HEK293 (cell line): ENCODE data around the gene OAT.

ENCODE experiments used
- CTCF ChIA-PET: fragments of 350-600 bp; formaldehyde crosslinking; extraction: SDS; loops from one replicate; lab custom pipeline; 2021; ENCODE audit warnings: antibody characterized with exemption; lab: Yijun Ruan, JAX
- POLR2A ChIA-PET: fragments of 300-600 bp; formaldehyde crosslinking; extraction: SDS; loops from one replicate; lab custom pipeline; 2020; ENCODE audit warnings: antibody characterized with exemption, inconsistent platforms; lab: Yijun Ruan, JAX
- H3K27ac ChIP-seq: fragments of 200-500 bp; sonication (Bioruptor generic); 2 replicates; pipeline ENCODE4 v1.5.1; 2014; ENCODE audit warnings: low read depth, low read length, control low read depth, inconsistent platforms; ENCODE audit errors: extremely low read depth
- H3K36me3 ChIP-seq, 2 experiments: fragments of 200-500 bp in 1 of 2; sonication (Bioruptor generic) in 1 of 2; 1 replicate in 1 of 2; 2 replicates in 1 of 2; pipeline ENCODE4 v1.5.1; 2014 to 2017; ENCODE audit warnings: inconsistent platforms in 2 of 2, low read length in 2 of 2; ENCODE audit not compliant: control insufficient read depth in 2 of 2, insufficient read depth in 1 of 2
- H3K4me1 ChIP-seq: fragments of 200-500 bp; sonication (Bioruptor generic); 2 replicates; pipeline ENCODE4 v1.5.1; 2014; ENCODE audit warnings: mild to moderate bottlenecking, low read length, inconsistent platforms; ENCODE audit not compliant: control insufficient read depth, insufficient read depth
- H3K4me3 ChIP-seq: 2 replicates; pipeline ENCODE4 v1.5.1; 2011; ENCODE audit warnings: low read depth, mild to moderate bottlenecking, control low read depth, low read length, moderate library complexity
- H3K9me3 ChIP-seq: fragments of 200-500 bp; sonication (Bioruptor generic); 2 replicates; pipeline ENCODE4 v1.5.1; 2014; ENCODE audit warnings: low read depth, low read length, inconsistent platforms; ENCODE audit not compliant: control insufficient read depth, insufficient read depth
- HOXA7 ChIP-seq: sonication (generic); formaldehyde crosslinking; IDR thresholded peaks from 2 replicates; pipeline ENCODE4 v1.8.1; 2022; ENCODE audit warnings: missing genetic modification reagents, borderline replicate concordance
- SP7 ChIP-seq: fragments of 450-650 bp; formaldehyde crosslinking; IDR thresholded peaks from 2 replicates; pipeline ENCODE4 v1.5.1; 2016; ENCODE audit warnings: missing biosample characterization, missing genetic modification characterization
- TSHZ1 ChIP-seq: fragments of 450-650 bp; formaldehyde crosslinking; IDR thresholded peaks from 2 replicates; pipeline ENCODE4 v1.5.1; 2016; ENCODE audit warnings: missing biosample characterization, missing genetic modification characterization, borderline replicate concordance
- WT1 ChIP-seq: fragments of 450-650 bp; formaldehyde crosslinking; IDR thresholded peaks from 2 replicates; pipeline ENCODE4 v1.5.1; 2016; ENCODE audit warnings: missing biosample characterization, missing genetic modification characterization
- YY1 ChIP-seq: fragments of 450-650 bp; formaldehyde crosslinking; IDR thresholded peaks from 2 replicates; pipeline ENCODE4 v1.5.1; 2018; ENCODE audit warnings: missing biosample characterization, missing genetic modification characterization
- ZBTB1 ChIP-seq: fragments of 450-650 bp; formaldehyde crosslinking; IDR thresholded peaks from 2 replicates; pipeline ENCODE4 v1.5.1; 2016; ENCODE audit warnings: missing biosample characterization, missing genetic modification characterization
- ZBTB48 ChIP-seq: fragments of 450-650 bp; formaldehyde crosslinking; IDR thresholded peaks from 2 replicates; pipeline ENCODE4 v1.5.1; 2016; ENCODE audit warnings: missing biosample characterization, missing genetic modification characterization
- ZBTB6 ChIP-seq: fragments of 450-650 bp; formaldehyde crosslinking; IDR thresholded peaks from 2 replicates; pipeline ENCODE4 v1.5.1; 2017; ENCODE audit warnings: missing biosample characterization, missing genetic modification characterization
- ZBTB8A ChIP-seq: fragments of 450-650 bp; formaldehyde crosslinking; IDR thresholded peaks from 2 replicates; pipeline ENCODE4 v1.5.1; 2016; ENCODE audit warnings: missing biosample characterization, missing genetic modification characterization
- ZFP41 ChIP-seq: fragments of 450-650 bp; formaldehyde crosslinking; IDR thresholded peaks from 2 replicates; pipeline ENCODE4 v1.5.1; 2016; ENCODE audit warnings: missing biosample characterization, missing genetic modification characterization, borderline replicate concordance
- ZFP69B ChIP-seq: fragments of 450-650 bp; formaldehyde crosslinking; IDR thresholded peaks from 2 replicates; pipeline ENCODE4 v1.5.1; 2016; ENCODE audit warnings: missing biosample characterization, missing genetic modification characterization
- ZIC2 ChIP-seq: fragments of 450-650 bp; formaldehyde crosslinking; IDR thresholded peaks from 2 replicates; pipeline ENCODE4 v1.5.1; 2016; ENCODE audit warnings: missing biosample characterization, missing genetic modification characterization
- ZNF148 ChIP-seq: fragments of 450-650 bp; formaldehyde crosslinking; IDR thresholded peaks from 2 replicates; pipeline ENCODE4 v1.5.0; 2017; ENCODE audit warnings: missing biosample characterization, missing genetic modification characterization, borderline replicate concordance
- ZNF16 ChIP-seq: fragments of 450-650 bp; formaldehyde crosslinking; IDR thresholded peaks from 2 replicates; pipeline ENCODE4 v1.5.1; 2016; ENCODE audit warnings: low read depth, missing biosample characterization, missing genetic modification characterization
- ZNF221 ChIP-seq: fragments of 450-650 bp; formaldehyde crosslinking; IDR thresholded peaks from 2 replicates; pipeline ENCODE4 v1.5.1; 2017; ENCODE audit warnings: missing biosample characterization, missing genetic modification characterization, borderline replicate concordance
- ZNF248 ChIP-seq: fragments of 450-650 bp; formaldehyde crosslinking; IDR thresholded peaks from 2 replicates; pipeline ENCODE4 v1.5.1; 2017; ENCODE audit warnings: missing biosample characterization, missing genetic modification characterization
- ZNF37A ChIP-seq: fragments of 450-650 bp; IDR thresholded peaks from 2 replicates; pipeline ENCODE4 v1.5.1; 2018; ENCODE audit warnings: missing biosample characterization, missing genetic modification characterization
- ZNF394 ChIP-seq: fragments of 450-650 bp; formaldehyde crosslinking; IDR thresholded peaks from 2 replicates; pipeline ENCODE4 v1.5.1; 2016; ENCODE audit warnings: missing biosample characterization, missing genetic modification characterization, mild to moderate bottlenecking, moderate library complexity, borderline replicate concordance
- ZNF514 ChIP-seq: fragments of 450-650 bp; formaldehyde crosslinking; IDR thresholded peaks from 2 replicates; pipeline ENCODE4 v1.5.1; 2016; ENCODE audit warnings: missing biosample characterization, missing genetic modification characterization
- ZNF548 ChIP-seq: fragments of 450-650 bp; formaldehyde crosslinking; IDR thresholded peaks from 2 replicates; pipeline ENCODE4 v1.5.1; 2016; ENCODE audit warnings: missing biosample characterization, missing genetic modification characterization
- ZNF560 ChIP-seq: fragments of 450-650 bp; formaldehyde crosslinking; IDR thresholded peaks from 2 replicates; pipeline ENCODE4 v1.5.1; 2017; ENCODE audit warnings: missing biosample characterization, missing genetic modification characterization, borderline replicate concordance
- ZNF571 ChIP-seq: fragments of 450-650 bp; formaldehyde crosslinking; IDR thresholded peaks from 2 replicates; pipeline ENCODE4 v1.5.0; 2017; ENCODE audit warnings: missing biosample characterization, missing genetic modification characterization
- ZNF585B ChIP-seq: fragments of 450-650 bp; formaldehyde crosslinking; IDR thresholded peaks from 2 replicates; pipeline ENCODE4 v1.5.1; 2016; ENCODE audit warnings: missing biosample characterization, missing genetic modification characterization
- ZNF610 ChIP-seq: fragments of 450-650 bp; formaldehyde crosslinking; IDR thresholded peaks from 2 replicates; pipeline ENCODE4 v1.5.1; 2016; ENCODE audit warnings: missing biosample characterization, missing genetic modification characterization, borderline replicate concordance
- ZNF626 ChIP-seq: fragments of 450-650 bp; sonication (Bioruptor Pico); formaldehyde crosslinking; IDR thresholded peaks from 2 replicates; pipeline ENCODE4 v1.5.1; 2018; ENCODE audit warnings: missing biosample characterization, missing genetic modification characterization, inconsistent platforms
- ZSCAN23 ChIP-seq: fragments of 450-650 bp; formaldehyde crosslinking; IDR thresholded peaks from 2 replicates; pipeline ENCODE4 v1.5.1; 2016; ENCODE audit warnings: missing biosample characterization, missing genetic modification characterization
- TF ChIP-seq, protein P1 (sequence below): fragments of 450-650 bp; formaldehyde crosslinking; IDR thresholded peaks from 2 replicates; pipeline ENCODE4 v1.5.1; 2016; ENCODE audit warnings: missing biosample characterization, missing genetic modification characterization
- TF ChIP-seq, protein P2 (sequence below): fragments of 450-650 bp; formaldehyde crosslinking; IDR thresholded peaks from 2 replicates; pipeline ENCODE4 v1.5.1; 2016; ENCODE audit warnings: missing biosample characterization, missing genetic modification characterization

Gene OAT

DNA sequence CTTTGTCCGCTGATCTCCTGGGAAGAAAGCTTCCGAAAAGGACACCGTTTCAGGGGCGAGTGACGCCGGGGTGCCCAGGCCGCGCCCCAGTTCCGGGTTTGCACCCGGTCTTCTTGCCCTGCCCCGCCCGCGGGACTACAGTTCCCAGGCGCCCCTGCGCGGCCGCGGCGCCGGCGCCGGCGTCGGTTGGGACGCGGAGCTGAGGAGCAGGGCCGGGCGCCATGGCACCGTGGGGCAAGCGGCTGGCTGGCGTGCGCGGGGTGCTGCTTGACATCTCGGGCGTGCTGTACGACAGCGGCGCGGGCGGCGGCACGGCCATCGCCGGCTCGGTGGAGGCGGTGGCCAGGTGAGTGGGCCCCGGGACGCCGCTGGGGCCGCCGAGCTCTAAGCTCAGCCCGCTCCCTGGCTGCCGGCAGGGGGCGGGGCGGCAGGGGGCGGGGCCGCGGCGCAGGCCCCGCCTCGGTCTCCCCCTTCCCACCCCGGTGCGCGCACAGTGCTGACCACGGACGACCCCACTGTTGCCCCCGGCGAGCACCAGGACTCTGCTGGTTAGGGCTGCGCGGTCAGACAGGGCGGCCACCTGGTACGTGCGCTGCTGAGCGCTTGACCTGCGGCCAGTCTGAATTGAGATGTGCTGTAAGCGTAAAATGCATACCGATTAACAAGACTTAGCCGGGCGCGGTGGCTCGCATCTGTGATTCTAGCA is 43.1 kb upstream of the OAT start, which contains the start of gene LHPP:
TSS of gene LHPP (plus strand) at position 182 of the 706 bp plus-strand sequence. CDS start at position 222, 40 bp downstream.
- peak within 1 kb of the TSS; percentile 44; the same call in 1 of the 2 replicates for H3K27ac ChIP-seq
- POLR2A ChIA-PET: interaction anchor here (0.6 to 2.0 kb wide), 10 partner anchors 9 to 339 kb away, joined by 3 to 17 read pairs (median 3); partner anchors contain the start of genes ABRAXAS2, NKX1-2 and OAT
- no peaks in the 10 kb centered on the region for H3K9me3 ChIP-seq
- H3K4me1 ChIP-seq: no peaks in the 10 kb centered on the region
- CTCF ChIA-PET: interaction anchor here (0.7 kb wide), 1 partner anchor 44 kb away, joined by 3 read pairs; no protein-coding TSS in a partner anchor
- no peaks in the 10 kb centered on the region; a peak in 1 of 3 replicates for H3K36me3 ChIP-seq
- H3K4me3 ChIP-seq: peak within 1 kb of the TSS; percentile 78
- no peak for TF ChIP-seq ZBTB1
- TF ChIP-seq TSHZ1: no peak
- TF ChIP-seq YY1 (tag by site-specific recombination): peak; percentile 71
- peak; percentile 68 for TF ChIP-seq ZBTB8A (tag by site-specific recombination)
- no peak for TF ChIP-seq HOXA7 (CRISPR knock-in tag)
- TF ChIP-seq, protein P1, sequence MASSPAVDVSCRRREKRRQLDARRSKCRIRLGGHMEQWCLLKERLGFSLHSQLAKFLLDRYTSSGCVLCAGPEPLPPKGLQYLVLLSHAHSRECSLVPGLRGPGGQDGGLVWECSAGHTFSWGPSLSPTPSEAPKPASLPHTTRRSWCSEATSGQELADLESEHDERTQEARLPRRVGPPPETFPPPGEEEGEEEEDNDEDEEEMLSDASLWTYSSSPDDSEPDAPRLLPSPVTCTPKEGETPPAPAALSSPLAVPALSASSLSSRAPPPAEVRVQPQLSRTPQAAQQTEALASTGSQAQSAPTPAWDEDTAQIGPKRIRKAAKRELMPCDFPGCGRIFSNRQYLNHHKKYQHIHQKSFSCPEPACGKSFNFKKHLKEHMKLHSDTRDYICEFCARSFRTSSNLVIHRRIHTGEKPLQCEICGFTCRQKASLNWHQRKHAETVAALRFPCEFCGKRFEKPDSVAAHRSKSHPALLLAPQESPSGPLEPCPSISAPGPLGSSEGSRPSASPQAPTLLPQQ (tag by site-specific recombination): peak; percentile 70; the same call in 1 of the 2 replicates
- TF ChIP-seq ZFP41 (tag by site-specific recombination): no peak
- TF ChIP-seq ZNF571 (tag by site-specific recombination): no peak
- no peak for TF ChIP-seq ZNF560 (tag by site-specific recombination)
- no peak for TF ChIP-seq ZNF221 (tag by site-specific recombination)
- no peak for TF ChIP-seq ZNF514 (tag by site-specific recombination)
- no peak for TF ChIP-seq ZNF148
- TF ChIP-seq ZNF394 (tag by site-specific recombination): no peak
- no peak for TF ChIP-seq ZBTB6 (tag by site-specific recombination)
- TF ChIP-seq ZBTB48 (tag by site-specific recombination): 0 out of 2 replicates have a peak, but pooled peaks have one; percentile 66
- no peak for TF ChIP-seq ZNF16 (tag by site-specific recombination)
- peak; percentile 48; the same call in 1 of the 2 replicates for TF ChIP-seq ZIC2 (tag by site-specific recombination)
- no peak for TF ChIP-seq ZFP69B (tag by site-specific recombination)
- TF ChIP-seq, protein P2, sequence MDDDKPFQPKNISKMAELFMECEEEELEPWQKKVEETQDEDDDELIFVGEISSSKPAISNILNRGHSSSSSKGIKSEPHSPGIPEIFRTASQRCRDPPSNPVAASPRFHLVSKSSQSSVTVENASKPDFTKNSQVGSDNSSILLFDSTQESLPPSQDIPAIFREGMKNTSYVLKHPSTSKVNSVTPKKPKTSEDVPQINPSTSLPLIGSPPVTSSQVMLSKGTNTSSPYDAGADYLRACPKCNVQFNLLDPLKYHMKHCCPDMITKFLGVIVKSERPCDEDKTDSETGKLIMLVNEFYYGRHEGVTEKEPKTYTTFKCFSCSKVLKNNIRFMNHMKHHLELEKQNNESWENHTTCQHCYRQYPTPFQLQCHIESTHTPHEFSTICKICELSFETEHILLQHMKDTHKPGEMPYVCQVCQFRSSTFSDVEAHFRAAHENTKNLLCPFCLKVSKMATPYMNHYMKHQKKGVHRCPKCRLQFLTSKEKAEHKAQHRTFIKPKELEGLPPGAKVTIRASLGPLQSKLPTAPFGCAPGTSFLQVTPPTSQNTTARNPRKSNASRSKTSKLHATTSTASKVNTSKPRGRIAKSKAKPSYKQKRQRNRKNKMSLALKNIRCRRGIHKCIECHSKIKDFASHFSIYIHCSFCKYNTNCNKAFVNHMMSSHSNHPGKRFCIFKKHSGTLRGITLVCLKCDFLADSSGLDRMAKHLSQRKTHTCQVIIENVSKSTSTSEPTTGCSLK: no peak
- no peak for TF ChIP-seq WT1 (tag by site-specific recombination)
- TF ChIP-seq ZNF37A (tag by site-specific recombination): no peak
- TF ChIP-seq ZNF548 (tag by site-specific recombination): no peak
- no peak for TF ChIP-seq ZNF610
- no peak for TF ChIP-seq ZSCAN23
- no peak for TF ChIP-seq ZNF248 (tag by site-specific recombination)
- no peak for TF ChIP-seq SP7 (tag by site-specific recombination)
- no peak for TF ChIP-seq ZNF585B (tag by site-specific recombination)
- TF ChIP-seq ZNF626: no peak
